GM23338 (cell line): ENCODE results near the gene ALDH1A2.

Experiments used
- CREB1 ChIP-seq: fragments of 250-450 bp; sonication (Bioruptor Pico); IDR thresholded peaks from 2 replicates; pipeline ENCODE4 v1.5.0; 2020; ENCODE audit warnings: low read depth, mild to moderate bottlenecking, moderate library complexity
- CTCF ChIP-seq, 2 experiments: fragments of 200-600 bp in 1 of 2; sonication (generic) in 1 of 2; conservative IDR thresholded peaks; 2 replicates each; pipeline versions ENCODE4 v1.5.1 to v1.6.1; 2016 to 2017; ENCODE audit warnings: antibody characterized with exemption in 2 of 2, low read depth in 2 of 2, mild to moderate bottlenecking in 2 of 2, moderate library complexity in 1 of 2
- EZH2 ChIP-seq: fragments of 200-600 bp; sonication (generic); IDR thresholded peaks from one replicate; pipeline ENCODE4 v1.8.0; 2017; ENCODE audit warnings: antibody characterized with exemption, mild to moderate bottlenecking, low read depth; ENCODE audit not compliant: unreplicated experiment
- EZH2phosphoT487 ChIP-seq: fragments of 200-600 bp; sonication (generic); IDR thresholded peaks from one replicate; pipeline ENCODE4 v1.8.1; 2018; ENCODE audit warnings: antibody characterized with exemption; ENCODE audit not compliant: unreplicated experiment
- NANOG ChIP-seq: IDR thresholded peaks from 2 replicates; pipeline ENCODE4 v1.6.1; 2016; ENCODE audit warnings: antibody characterized with exemption, borderline replicate concordance
- POLR2AphosphoS5 ChIP-seq: IDR thresholded peaks from 2 replicates; pipeline ENCODE4 v1.6.1; 2016; ENCODE audit warnings: antibody characterized with exemption, low read depth
- REST ChIP-seq: IDR thresholded peaks from one replicate; pipeline ENCODE4 v1.6.1; 2018; ENCODE audit warnings: antibody characterized with exemption; ENCODE audit not compliant: unreplicated experiment
- STAT1 ChIP-seq: IDR thresholded peaks from one replicate; pipeline ENCODE4 v1.6.1; 2016; ENCODE audit warnings: antibody characterized with exemption; ENCODE audit not compliant: unreplicated experiment
- ZNF331 ChIP-seq: fragments of 250-450 bp; sonication (Bioruptor Pico); IDR thresholded peaks from 2 replicates; pipeline ENCODE4 v1.5.0; 2020; ENCODE audit warnings: low read depth, mild to moderate bottlenecking, moderate library complexity
- TF ChIP-seq, protein P1 (sequence below): IDR thresholded peaks from 2 replicates; pipeline ENCODE4 v1.6.1; 2016; ENCODE audit warnings: antibody characterized with exemption
- TF ChIP-seq, protein P2 (sequence below): fragments of 250-450 bp; sonication (Bioruptor Pico); IDR thresholded peaks from 2 replicates; pipeline ENCODE4 v1.5.0; 2020; ENCODE audit warnings: mild to moderate bottlenecking, moderate library complexity

- no peak for TF ChIP-seq CTCF (conservative IDR thresholded peaks at IDR 0.05; ENCODE audit: low read depth in 2 of 2)
- TF ChIP-seq, protein P1, sequence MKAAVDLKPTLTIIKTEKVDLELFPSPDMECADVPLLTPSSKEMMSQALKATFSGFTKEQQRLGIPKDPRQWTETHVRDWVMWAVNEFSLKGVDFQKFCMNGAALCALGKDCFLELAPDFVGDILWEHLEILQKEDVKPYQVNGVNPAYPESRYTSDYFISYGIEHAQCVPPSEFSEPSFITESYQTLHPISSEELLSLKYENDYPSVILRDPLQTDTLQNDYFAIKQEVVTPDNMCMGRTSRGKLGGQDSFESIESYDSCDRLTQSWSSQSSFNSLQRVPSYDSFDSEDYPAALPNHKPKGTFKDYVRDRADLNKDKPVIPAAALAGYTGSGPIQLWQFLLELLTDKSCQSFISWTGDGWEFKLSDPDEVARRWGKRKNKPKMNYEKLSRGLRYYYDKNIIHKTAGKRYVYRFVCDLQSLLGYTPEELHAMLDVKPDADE: no peak
- no peak for TF ChIP-seq REST
- no peak for TF ChIP-seq POLR2AphosphoS5
- TF ChIP-seq EZH2phosphoT487: no peak
- TF ChIP-seq NANOG: no peak
- no peak for TF ChIP-seq CREB1 (CRISPR knock-in tag)
- no peak for TF ChIP-seq EZH2
- TF ChIP-seq, protein P2, sequence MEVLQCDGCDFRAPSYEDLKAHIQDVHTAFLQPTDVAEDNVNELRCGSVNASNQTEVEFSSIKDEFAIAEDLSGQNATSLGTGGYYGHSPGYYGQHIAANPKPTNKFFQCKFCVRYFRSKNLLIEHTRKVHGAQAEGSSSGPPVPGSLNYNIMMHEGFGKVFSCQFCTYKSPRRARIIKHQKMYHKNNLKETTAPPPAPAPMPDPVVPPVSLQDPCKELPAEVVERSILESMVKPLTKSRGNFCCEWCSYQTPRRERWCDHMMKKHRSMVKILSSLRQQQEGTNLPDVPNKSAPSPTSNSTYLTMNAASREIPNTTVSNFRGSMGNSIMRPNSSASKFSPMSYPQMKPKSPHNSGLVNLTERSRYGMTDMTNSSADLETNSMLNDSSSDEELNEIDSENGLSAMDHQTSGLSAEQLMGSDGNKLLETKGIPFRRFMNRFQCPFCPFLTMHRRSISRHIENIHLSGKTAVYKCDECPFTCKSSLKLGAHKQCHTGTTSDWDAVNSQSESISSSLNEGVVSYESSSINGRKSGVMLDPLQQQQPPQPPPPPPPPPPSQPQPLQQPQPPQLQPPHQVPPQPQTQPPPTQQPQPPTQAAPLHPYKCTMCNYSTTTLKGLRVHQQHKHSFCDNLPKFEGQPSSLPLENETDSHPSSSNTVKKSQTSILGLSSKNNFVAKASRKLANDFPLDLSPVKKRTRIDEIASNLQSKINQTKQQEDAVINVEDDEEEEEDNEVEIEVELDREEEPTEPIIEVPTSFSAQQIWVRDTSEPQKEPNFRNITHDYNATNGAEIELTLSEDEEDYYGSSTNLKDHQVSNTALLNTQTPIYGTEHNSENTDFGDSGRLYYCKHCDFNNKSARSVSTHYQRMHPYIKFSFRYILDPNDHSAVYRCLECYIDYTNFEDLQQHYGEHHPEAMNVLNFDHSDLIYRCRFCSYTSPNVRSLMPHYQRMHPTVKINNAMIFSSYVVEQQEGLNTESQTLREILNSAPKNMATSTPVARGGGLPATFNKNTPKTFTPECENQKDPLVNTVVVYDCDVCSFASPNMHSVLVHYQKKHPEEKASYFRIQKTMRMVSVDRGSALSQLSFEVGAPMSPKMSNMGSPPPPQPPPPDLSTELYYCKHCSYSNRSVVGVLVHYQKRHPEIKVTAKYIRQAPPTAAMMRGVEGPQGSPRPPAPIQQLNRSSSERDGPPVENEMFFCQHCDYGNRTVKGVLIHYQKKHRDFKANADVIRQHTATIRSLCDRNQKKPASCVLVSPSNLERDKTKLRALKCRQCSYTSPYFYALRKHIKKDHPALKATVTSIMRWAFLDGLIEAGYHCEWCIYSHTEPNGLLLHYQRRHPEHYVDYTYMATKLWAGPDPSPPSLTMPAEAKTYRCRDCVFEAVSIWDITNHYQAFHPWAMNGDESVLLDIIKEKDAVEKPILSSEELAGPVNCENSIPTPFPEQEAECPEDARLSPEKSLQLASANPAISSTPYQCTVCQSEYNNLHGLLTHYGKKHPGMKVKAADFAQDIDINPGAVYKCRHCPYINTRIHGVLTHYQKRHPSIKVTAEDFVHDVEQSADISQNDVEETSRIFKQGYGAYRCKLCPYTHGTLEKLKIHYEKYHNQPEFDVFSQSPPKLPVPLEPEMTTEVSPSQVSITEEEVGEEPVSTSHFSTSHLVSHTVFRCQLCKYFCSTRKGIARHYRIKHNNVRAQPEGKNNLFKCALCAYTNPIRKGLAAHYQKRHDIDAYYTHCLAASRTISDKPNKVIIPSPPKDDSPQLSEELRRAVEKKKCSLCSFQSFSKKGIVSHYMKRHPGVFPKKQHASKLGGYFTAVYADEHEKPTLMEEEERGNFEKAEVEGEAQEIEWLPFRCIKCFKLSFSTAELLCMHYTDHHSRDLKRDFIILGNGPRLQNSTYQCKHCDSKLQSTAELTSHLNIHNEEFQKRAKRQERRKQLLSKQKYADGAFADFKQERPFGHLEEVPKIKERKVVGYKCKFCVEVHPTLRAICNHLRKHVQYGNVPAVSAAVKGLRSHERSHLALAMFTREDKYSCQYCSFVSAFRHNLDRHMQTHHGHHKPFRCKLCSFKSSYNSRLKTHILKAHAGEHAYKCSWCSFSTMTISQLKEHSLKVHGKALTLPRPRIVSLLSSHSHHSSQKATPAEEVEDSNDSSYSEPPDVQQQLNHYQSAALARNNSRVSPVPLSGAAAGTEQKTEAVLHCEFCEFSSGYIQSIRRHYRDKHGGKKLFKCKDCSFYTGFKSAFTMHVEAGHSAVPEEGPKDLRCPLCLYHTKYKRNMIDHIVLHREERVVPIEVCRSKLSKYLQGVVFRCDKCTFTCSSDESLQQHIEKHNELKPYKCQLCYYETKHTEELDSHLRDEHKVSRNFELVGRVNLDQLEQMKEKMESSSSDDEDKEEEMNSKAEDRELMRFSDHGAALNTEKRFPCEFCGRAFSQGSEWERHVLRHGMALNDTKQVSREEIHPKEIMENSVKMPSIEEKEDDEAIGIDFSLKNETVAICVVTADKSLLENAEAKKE (CRISPR knock-in tag): no peak
- no peak for TF ChIP-seq STAT1
- no peak for TF ChIP-seq ZNF331 (CRISPR knock-in tag)
These were observed 141.8 kb downstream of the ALDH1A2 start for GRCh38 chr15:57923750-57924149.
